GM18498 (cell line): Measurements from ENCODE around the gene SLC22A4.
A peak's percentile ranks its signal among the peaks of the same experiment; 100 is the strongest.

Experiments used
- ATAC-seq: cut with Tn5 transposase; IDR thresholded peaks from one replicate; pipeline ENCODE4 v1.9.1; 2021; ENCODE audit warnings: mild to moderate bottlenecking, moderate library complexity; ENCODE audit not compliant: unreplicated experiment

SLC22A4 gene

DNA sequence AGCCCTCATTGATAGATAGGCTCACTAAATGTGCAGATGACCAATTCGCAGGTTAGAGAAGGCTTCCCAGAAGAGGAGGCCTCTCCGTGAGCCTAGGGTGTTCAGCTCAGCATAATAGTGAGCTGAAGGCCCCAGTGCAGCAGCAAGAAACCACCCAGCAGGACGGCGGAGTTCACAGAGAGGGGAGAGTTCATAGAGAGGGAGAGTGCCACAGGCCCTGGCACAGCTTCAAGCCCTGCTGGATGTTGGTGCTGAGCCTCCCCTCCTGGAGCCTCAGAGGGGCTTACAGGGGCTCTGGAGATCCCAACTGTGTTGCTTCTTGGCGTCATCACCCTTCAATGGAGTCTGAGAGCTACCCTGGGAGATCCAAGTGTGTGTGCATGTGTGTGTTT is 77.4 kb downstream of the SLC22A4 start:
- ATAC-seq: no peak

DNA sequence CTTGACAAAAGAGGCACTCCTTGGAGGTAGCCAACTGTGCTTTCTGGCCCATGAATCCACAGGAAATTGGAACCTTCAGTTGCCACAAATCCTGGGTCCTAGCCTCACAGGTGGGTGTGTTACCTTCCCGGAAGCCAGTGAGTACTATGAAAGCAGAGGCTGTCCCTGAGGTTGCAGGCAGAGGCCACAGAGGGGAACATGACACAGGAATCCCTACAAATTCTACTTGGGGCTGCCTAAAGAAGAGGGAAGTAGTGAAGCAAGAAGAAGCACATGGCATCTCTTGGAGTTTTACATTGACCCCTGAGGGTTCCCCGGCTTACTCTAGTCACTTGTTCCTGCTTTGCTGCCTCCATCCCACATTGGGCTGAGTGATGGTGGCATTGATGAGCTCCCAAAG is 77.9 kb downstream of the SLC22A4 start:
- no peak for ATAC-seq

DNA sequence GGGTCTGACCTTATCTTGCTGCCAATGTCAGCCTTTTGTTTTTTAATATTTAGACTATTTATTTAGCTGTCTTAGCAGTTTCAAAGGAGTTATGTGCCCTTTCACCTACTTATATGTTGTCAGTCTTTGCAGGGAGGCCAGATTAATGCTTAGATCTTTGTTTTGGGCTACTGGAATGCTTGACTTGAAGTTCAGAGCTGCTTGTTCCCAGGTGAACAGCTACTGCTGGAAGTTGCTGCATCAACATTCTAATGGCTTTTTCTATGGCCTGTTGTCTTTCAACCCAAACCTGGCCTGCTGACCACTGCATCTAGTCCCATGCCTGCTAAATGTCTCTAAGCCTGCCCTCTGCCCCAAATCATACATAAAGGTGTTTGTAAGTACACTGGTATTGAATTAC is 78.3 kb downstream of the SLC22A4 start:
- ATAC-seq: no peak

DNA sequence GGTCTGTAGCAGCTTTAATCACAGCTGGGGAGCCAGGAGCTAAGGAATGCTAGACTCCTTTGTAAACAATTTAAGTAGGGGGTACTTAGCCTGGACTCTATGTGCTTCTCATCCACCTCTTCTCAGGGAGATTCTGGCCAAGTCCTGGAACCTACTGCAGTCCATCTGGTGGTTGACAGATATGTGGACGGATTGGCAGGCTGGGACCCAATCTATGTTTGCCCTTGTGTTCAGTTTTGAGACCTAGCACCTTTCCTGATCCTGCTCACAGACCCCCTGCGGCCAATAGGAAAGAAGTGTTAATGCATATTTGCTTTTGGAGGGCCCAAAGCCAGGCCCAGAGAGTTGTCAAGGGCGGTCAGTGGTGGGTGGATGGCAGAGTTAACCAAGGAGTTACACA is 81.8 kb downstream of the SLC22A4 start:
- no peak for ATAC-seq

DNA sequence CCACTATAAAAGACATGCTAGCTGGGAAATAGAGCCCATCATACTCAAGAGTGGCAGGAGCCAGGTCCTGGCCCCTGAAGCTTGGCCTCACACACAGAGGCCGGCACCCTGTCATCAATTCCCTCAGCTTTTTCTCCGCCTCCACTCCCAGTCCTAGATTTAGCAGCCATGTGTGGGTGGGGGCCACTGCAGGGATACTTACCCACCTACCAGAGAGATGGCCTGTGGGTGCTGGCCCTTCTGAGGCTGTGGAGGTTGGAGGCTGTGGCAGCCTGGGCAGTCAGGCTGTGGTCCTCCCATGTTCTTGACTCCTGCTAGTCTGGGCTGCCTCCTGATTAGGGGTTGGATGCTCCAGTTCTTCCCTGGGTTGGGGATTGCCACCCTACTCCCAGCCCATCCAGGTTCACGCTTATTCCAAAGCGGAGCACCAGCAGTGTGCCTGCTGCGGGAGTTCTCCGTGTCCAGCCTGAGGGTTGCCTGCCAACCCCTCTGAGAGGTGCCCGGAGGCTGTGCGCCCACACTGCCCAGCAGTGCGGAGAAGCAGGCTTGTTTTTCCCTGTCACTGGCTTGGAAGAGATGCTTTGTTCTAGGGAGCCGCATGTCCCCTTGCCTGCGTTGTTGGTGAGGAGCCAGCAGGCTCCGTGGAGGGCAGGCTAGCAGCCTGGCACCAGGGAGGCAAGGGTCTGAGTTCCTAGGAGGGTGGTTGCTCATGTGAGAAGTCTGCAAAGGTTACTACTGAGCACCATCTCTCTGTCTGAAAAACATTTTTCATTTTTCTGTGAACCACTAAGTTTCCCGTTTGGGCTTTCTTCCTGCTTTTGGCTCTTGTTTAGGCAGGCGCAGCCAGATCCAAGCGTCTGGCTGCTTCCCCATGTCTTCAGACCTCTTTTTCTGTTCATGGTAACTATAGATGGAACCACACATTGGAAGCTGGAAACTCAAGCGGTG is 82.8 kb downstream of the SLC22A4 start:
- no peak for ATAC-seq

DNA sequence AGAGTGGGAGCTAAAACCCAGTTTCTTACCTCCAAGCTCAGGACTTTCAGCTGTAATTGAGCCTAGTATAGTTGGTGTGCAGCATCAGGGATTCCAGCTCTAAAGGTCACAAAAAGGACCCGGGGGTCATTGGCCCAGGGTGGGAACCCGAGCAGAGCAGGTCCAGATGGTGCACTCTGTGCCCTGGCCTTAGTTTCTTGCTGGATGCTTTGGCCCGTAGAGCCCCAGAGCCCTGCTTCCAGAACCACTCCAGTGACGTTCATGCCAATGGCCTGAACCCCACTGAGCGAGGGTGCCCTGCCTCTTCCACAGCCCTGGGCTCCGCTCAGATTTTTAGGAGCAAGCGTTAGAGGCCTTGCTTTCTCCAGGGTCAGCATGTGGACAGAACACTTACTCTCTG is 83.5 kb downstream of the SLC22A4 start:
- no peak for ATAC-seq

DNA sequence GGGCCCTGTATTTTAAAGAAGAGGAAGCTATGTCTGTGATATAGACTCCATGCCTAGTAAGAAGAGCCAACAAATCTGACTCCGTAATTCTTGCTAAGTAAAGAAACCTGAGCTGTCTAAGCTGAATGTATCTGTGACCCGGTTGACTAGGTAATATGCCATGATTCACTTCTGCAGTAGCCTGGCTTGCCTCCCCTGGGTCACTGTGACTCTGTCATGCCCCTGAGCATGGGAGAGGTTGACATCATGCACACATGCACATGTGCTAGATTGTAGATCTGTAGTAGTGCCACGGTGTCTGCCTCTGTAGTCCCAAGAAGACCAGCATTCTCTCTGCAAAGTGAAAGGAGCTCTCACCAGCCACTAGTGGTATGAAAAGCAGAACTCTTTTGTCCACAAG is 84.4 kb downstream of the SLC22A4 start:
- no peak for ATAC-seq

DNA sequence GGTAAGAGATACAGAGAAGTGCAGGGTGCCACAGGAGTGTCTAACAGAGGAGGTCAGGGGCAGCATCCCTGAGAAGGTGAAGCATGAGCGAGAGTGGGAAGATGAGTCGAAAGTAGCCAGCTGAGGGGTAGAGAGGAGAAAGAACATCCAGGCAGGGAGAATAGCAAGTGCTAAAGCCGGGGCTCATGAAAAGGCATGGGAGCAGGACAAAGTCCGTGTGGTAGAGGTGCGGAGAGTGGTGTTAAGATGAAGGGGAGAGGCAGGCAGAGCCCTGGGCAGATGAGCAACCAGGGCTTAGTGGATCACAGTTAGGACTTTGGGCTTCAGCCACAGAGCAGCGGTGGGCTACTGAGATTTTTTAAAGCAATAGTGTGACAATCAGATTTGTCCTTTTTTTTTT is 85.9 kb downstream of the SLC22A4 start:
- ATAC-seq: no peak

DNA sequence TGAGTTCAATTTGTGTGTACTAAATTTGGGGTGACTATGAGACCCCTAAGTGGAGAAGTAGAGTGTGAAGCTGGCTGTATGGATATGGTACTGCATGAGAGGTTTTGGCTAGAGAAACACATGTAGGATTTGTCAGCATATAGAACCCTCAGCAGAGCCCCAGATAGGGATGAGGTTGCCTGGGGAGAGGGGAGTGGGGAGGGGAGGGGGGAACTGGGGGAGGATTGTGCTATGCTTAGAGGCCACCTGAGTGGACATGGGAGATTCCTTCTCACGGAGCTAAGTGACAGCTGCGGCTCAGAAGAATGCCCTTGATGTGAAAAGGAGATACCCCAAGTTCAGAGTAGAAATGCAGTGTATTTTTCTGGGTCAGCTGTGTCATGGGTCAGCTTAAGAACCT is 86.5 kb downstream of the SLC22A4 start:
- no peak for ATAC-seq

DNA sequence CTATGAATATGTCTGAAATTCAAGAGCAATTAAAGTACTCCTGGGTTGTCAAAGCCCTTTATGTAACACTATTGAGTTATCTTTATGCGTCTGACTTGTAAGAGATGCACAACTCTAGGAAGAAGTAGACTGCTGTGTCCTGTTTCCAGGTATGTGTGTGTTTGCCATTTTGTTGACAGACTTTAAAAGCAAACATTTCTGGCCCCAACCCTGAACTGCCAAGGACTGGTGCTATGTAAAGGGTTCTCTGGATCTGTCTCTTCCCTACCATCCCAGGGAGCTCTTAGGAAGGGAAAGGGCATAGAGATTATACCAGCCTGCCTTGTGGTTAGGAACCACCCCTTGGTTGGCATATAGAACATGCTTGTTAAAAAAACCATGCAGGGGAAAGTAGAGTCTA is 87.4 kb downstream of the SLC22A4 start:
- ATAC-seq: no peak

DNA sequence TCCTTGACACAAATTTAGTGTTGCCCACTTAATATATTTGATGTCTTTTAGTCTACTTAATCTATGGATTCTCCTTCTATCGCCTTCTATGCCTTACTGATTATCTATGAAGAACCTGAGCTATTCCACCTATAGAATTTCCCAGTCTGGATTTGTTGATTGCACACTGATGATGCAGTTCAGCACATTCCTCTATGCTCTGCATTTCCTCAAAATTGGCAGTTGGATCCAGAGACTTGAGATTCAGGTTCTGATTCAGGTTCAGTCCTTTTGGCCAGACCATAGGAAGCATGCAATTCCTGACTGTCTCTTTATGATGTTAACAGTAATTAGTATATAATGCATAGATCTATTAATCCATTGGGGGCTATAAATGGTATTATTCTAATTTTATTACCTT is 89.1 kb downstream of the SLC22A4 start:
- ATAC-seq: no peak

DNA sequence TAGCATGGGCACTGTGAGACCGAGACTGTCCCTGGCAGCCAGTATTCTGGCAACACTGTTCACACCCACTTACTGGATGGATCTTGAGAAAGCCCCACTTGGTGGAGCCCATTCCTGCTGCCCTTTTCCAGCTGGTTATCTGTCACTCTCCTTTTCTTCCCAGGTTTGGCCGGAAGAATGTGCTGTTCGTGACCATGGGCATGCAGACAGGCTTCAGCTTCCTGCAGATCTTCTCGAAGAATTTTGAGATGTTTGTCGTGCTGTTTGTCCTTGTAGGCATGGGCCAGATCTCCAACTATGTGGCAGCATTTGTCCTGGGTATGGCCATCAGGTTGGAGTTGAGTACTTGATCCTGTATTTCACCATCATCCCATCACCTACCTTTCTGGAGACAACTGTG is 89.8 kb downstream of the SLC22A4 start:
- no peak for ATAC-seq

DNA sequence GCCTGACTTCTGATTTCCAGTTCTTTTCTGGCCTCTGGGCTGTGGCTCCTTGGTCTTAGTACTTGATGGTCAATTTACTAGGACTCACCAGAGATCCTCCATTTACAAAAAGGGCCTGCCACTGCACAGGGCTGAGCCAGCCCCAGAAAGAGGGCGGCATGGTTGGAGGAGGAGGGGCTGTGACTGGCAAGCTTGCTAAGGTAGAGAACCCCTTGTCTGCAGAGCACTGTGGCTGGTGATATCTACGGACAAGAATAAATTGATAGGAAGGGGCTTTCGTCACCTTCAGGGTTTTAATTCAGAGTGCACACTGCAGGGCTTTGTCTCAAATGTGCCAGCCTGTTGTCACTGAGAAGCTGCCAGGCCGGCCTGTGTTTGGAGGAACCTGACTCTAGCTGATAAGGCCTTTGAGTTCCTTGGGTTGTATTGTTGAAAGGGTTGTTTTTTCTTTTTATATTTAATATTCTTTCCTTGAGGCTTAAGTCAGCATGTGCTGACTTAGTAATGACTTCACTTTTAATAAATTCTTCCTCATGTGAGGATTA is 90.4 kb downstream of the SLC22A4 start:
- no peak for ATAC-seq

DNA sequence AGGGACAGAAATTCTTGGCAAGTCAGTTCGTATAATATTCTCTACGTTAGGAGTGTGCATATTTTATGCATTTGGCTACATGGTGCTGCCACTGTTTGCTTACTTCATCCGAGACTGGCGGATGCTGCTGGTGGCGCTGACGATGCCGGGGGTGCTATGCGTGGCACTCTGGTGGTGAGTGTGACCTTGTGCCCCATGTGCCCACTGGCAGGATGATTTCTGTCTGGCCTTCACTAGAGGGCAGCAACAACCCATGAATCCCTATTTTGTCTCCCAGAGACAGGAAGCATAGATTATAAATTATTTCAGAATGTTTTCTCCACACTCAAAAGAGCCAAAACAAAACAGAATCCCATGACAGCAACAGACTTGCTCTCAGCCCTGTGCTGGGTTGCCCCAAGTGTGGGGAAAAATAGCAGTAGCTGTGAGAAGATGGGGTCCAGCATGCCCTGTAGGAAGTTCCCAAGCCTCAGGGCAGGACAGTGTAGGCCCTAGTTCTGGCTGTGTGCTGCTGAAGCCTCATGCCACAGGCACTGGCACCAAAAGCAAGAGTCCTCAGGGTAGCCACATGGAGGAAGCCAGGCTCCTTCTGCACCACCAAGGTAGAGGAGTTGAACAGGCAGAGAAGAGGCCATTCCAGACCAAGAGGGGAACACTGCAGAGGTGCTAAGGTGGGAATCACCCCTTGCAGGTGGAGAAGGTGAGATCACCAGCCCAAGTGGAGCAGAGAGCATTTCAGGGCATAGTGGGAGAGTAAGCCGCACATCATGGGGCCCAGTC is 91.3 kb downstream of the SLC22A4 start:
- ATAC-seq: peak; percentile 52

DNA sequence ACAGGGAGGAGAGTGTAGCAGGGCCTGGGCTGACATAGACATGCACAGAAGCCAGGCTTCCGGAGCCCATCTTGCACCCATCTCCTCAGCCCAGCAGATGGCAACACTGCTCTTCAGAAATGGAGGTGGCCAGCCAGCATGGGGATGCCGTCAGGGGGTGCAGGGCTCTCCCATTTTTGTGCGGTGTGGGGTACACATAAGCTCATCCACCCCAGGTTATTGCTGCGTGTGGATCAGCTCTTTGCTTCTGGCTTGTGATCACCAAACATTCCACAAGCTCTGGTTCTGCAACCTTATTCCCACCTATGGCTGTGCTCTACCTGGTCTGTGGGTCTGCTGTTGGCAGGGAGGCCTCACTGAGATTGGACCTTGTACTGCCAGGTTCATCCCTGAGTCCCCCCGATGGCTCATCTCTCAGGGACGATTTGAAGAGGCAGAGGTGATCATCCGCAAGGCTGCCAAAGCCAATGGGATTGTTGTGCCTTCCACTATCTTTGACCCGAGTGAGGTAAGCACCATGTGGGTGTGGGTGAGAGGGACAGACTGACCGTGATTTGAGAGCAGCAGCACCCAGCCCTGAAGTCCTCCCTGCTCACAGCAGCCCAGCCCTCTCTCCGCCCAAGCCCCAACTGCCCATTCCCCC is 92.6 kb downstream of the SLC22A4 start:
- ATAC-seq: peak; percentile 85

DNA sequence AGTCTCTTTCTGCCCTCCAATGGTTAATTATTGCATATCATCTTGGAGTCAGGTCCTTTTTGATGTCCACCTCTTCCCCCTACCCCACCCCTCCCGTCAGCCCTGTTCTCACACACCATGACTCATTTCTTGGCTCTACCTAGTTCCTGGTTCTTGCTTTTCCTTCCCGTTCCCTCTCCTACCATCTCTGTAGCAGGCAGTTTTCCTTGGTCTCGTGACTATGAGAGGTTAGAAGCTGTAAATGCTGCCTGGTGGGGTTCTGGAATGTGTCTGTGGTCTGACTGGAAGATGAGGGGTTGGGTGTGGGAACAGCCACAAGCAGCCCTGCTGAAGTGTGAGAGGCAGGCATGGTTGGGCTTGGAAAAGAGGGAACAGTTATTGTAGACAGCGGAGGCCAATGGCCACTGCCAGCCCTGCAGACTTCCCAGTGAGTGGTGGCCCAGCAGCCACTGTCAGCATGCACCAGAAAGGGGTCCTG is 93.5 kb downstream of the SLC22A4 start:
- ATAC-seq: no peak

DNA sequence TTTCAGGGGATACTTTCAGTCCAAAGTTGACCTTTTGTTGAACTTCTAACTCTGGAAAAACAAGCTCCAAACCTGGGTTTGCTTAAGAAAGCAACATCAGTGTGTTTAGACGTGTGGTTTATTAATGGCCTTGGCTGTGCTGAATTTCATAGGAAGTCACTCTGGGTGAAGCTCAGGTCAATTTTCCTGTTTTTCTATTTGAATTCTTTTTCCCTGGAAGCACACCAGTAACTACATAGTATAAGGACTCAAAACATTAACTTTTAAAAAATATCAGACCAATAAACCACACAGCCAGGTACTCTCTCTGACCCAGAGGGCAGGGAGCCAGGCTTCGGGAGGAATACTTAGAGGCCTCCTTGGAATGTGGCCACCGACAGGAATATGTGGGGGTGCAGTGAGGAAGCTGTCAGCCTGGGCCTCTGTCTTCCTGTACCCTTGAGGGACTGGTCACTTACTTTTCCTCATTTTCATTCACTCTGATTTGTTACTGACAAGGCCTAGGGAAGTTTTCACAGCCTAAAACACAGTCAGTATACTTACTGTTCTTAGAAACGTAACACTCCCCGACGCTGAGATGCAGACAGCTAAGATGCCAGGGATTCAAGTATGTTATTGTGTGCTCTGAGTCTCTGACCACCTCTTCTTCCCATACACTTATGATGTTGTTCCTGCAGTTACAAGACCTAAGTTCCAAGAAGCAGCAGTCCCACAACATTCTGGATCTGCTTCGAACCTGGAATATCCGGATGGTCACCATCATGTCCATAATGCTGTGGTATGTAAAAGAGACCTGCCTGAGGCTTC is 94.3 kb downstream of the SLC22A4 start:
- ATAC-seq: no peak

DNA sequence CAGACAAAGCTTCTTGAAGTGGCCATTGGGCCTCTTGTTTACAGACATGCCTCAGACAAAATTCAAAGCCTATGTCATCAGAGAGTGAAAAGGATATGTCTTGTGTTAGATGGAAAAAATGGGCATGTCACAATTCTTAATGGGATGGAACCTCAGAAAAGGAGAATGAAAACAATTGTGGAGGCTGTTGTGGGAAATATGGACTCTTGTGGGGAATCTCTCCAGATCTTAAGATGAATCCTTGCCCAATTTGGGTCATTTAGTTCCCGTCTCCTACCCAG is 94.8 kb downstream of the SLC22A4 start:
- ATAC-seq: no peak

DNA sequence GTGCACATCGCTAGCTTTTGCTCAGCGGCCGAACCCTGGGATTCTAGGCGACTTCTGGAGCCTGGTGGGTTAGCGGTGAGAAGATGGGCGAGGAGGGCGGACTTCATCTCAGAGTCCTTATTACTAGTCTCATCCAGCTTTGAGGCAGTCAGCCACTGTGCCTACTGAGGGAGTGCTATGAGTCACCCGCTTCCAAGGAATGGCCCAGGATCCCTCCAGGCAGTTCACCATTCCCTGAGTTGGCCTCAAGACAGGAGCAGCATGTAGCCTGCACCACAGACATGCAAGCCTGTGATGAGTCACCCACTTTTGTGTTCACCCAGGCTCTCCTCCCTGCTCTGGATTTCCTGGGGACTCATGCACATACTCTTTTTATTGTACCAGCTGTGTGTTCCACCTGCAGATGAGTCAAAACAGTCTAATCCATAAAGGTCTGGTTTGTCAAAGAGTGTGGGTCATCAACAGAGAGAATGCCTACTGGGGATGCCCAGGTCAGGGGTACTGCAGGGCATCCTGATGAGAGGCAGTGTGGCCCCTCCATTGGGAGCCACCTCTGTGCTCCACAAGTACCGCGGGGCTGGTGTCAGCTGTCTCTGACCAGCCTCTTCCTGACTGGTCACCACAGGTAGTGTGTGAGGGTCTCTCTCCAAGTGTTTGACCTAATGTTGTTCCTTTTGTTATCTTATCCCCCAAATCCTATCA is 95.5 kb downstream of the SLC22A4 start:
- no peak for ATAC-seq

DNA sequence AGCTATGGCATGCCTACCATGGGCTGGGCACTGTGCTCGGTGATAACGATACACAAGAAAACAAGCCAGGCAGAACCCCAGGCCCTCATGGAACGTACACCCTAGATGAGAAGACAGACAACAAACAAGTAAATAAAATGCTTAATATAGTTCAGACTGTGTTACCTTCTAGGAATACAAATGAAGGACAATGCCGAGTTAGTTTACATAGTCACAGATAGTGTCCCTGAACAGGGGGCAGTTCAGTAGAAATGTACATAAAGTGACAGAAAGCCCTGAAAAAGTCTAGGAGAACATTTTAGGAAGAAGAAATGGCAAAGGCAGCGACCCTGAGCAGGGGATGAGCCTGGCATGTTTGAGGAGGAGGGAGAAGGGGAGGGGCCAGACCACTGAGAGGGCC is 97.1 kb downstream of the SLC22A4 start:
- ATAC-seq: no peak
